K562 (cell line): ENCODE results near the gene ERMP1. TPM values are rescaled to one million over a fixed set of nuclear protein-coding genes. Genes with fewer than 3 reads are reported as not detected.

Source experiments
- ATAC-seq: fragments of 200-7000 bp; cut with Tn5 transposase; 3 replicates; pipeline ENCODE4 v1.9.1; 2020; ENCODE audit warnings: moderate library complexity
- BruUV-seq: library from RNA; stranded (reverse); fragments of 400-500 nt; replicated peaks from 2 replicates; lab custom pipeline; 2021; lab: Mats Ljungman, UMichigan
- CTCF ChIA-PET: fragments of 300-600 bp; formaldehyde crosslinking; extraction: SDS; loops from one replicate; lab custom pipeline; 2021; ENCODE audit warnings: low intra/inter-chr PET ratio; lab: Yijun Ruan, JAX
- POLR2A ChIA-PET: fragments of 300-600, 350-650 bp; sonication (Branson Sonifier 250); formaldehyde crosslinking; extraction: SDS; loops from one replicate; lab custom pipeline; 2021; ENCODE audit warnings: antibody characterized with exemption, inconsistent platforms; lab: Yijun Ruan, JAX
- DNase-seq, 4 experiments: peaks; one replicate each; pipeline versions ENCODE4 v3.0.0 to v3.0.0-alpha.2; 2011 to 2018; ENCODE audit warnings: low spot score in 3 of 4, mixed read lengths in 3 of 4; ENCODE audit errors: extremely low read depth in 1 of 4
- FAIRE-seq: peaks from 2 replicates; lab custom pipeline; 2011; peaks lifted over from hg19 to GRCh38; lab: Jason Lieb, UNC
- H2AFZ ChIP-seq: 2 replicates; pipeline ENCODE4 v1.6.0; 2011; ENCODE audit warnings: low read depth, low read length, control low read depth, inconsistent platforms
- H3K27ac ChIP-seq: fragments of 200-600 bp; 3 replicates; pipeline ENCODE4 v1.8.0; 2011; ENCODE audit warnings: low read depth, mild to moderate bottlenecking, control low read depth, inconsistent platforms, low read length, moderate library complexity, mixed read lengths; ENCODE audit errors: extremely low read depth
- H3K27me3 ChIP-seq, 2 experiments: fragments of 300-600 bp in 1 of 2; 2 replicates in 1 of 2; 3 replicates in 1 of 2; pipeline versions ENCODE4 v1.6.0 to v1.8.0; 2011; ENCODE audit warnings: inconsistent platforms in 2 of 2, low read length in 2 of 2, mild to moderate bottlenecking in 1 of 2, mixed read lengths in 1 of 2, moderate library complexity in 1 of 2; ENCODE audit not compliant: control insufficient read depth in 2 of 2, insufficient read depth in 2 of 2
- H3K36me3 ChIP-seq: fragments of 300-600 bp; 3 replicates; pipeline ENCODE4 v1.8.0; 2011; ENCODE audit warnings: mild to moderate bottlenecking, low read length, inconsistent platforms; ENCODE audit not compliant: control insufficient read depth, insufficient read depth
- H3K4me1 ChIP-seq, 2 experiments: fragments of 200-600 bp in 1 of 2; replicated peaks in 1 of 2; 2 replicates in 1 of 2; 3 replicates in 1 of 2; pipeline versions ENCODE4 v1.5.1 to v1.8.0; 2011; ENCODE audit warnings: inconsistent platforms in 2 of 2, low read length in 2 of 2, mild to moderate bottlenecking in 1 of 2, mixed read lengths in 1 of 2, moderate library complexity in 1 of 2; ENCODE audit not compliant: control insufficient read depth in 2 of 2, insufficient read depth in 2 of 2
- H3K4me2 ChIP-seq: 2 replicates; pipeline ENCODE4 v1.6.1; 2011; ENCODE audit warnings: low read length, control low read depth, inconsistent platforms, mixed read lengths; ENCODE audit not compliant: insufficient read depth
- H3K4me3 ChIP-seq: fragments of 200-600 bp; sonication (generic), shearing (Covaris generic); 2 replicates; pipeline ENCODE4 v1.5.1; 2016; ENCODE audit warnings: control low read depth, inconsistent platforms
- H3K79me2 ChIP-seq: fragments of 200-600 bp; 3 replicates; pipeline ENCODE4 v1.8.0; 2011; ENCODE audit warnings: low read length, inconsistent platforms; ENCODE audit not compliant: control insufficient read depth, insufficient read depth
- H3K9ac ChIP-seq, 2 experiments: 2 replicates each; pipeline versions ENCODE4 v1.6.0 to v1.6.1; 2011; ENCODE audit warnings: low read depth in 2 of 2, low read length in 2 of 2, control low read depth in 1 of 2, inconsistent platforms in 1 of 2, mild to moderate bottlenecking in 1 of 2, mixed read lengths in 1 of 2; ENCODE audit not compliant: insufficient read depth in 1 of 2
- H3K9me1 ChIP-seq: one replicate; pipeline ENCODE4 v1.6.0; 2011; ENCODE audit warnings: inconsistent platforms, mild to moderate bottlenecking, low read length, moderate library complexity; ENCODE audit not compliant: control insufficient read depth, insufficient read depth
- H3K9me3 ChIP-seq: replicated peaks from 2 replicates; pipeline ENCODE4 v1.5.1; 2011; ENCODE audit warnings: low read depth, low read length, inconsistent platforms; ENCODE audit not compliant: control insufficient read depth, insufficient read depth
- H4K20me1 ChIP-seq: replicated peaks from 2 replicates; pipeline ENCODE4 v1.6.1; 2011; ENCODE audit warnings: low read length, inconsistent platforms, mixed read lengths; ENCODE audit not compliant: control insufficient read depth, insufficient read depth
- ARID3B ChIP-seq: fragments of 250-450 bp; sonication (Bioruptor Pico); IDR thresholded peaks from 2 replicates; pipeline ENCODE4 v1.4.0; 2020; ENCODE audit warnings: borderline replicate concordance
- CBX2 ChIP-seq: fragments of 200-600 bp; sonication (generic); IDR thresholded peaks from one replicate; pipeline ENCODE4 v1.6.1; 2012; ENCODE audit warnings: mild to moderate bottlenecking, low read length, inconsistent platforms; ENCODE audit not compliant: insufficient read depth, poor library complexity, severe bottlenecking
- FOSL1 ChIP-seq: fragments of 200-800 bp; sonication (Bioruptor generic); conservative IDR thresholded peaks from 2 replicates; pipeline ENCODE4 v1.6.1; 2016; ENCODE audit warnings: missing genetic modification characterization, missing compliant biosample characterization
- JUN ChIP-seq, 2 experiments: sonication (generic) in 1 of 2; formaldehyde crosslinking in 1 of 2; IDR thresholded peaks; 2 replicates each; pipeline versions ENCODE4 v1.6.1 to v1.8.0; 2012 to 2022; ENCODE audit warnings: borderline replicate concordance in 2 of 2, mild to moderate bottlenecking in 2 of 2, improper control_type of control experiment in 1 of 2, low read depth in 1 of 2, low read length in 1 of 2, missing genetic modification reagents in 1 of 2
- KDM2B ChIP-seq: fragments of 250-450 bp; sonication (Bioruptor Pico); IDR thresholded peaks from 2 replicates; pipeline ENCODE4 v1.8.0; 2021; ENCODE audit warnings: mild to moderate bottlenecking, moderate library complexity
- LEF1 ChIP-seq: fragments of 450-650 bp; IDR thresholded peaks from 2 replicates; pipeline ENCODE4 v1.6.1; 2016; ENCODE audit warnings: mild to moderate bottlenecking
- MAFK ChIP-seq: IDR thresholded peaks from 2 replicates; pipeline ENCODE4 v1.6.1; 2011; ENCODE audit warnings: low read length, improper control_type of control experiment
- NCOR1 ChIP-seq: fragments of 450-650 bp; IDR thresholded peaks from 2 replicates; pipeline ENCODE4 v1.6.1; 2016; ENCODE audit warnings: mild to moderate bottlenecking, moderate library complexity
- NFE2L1 ChIP-seq: fragments of 450-650 bp; IDR thresholded peaks from 2 replicates; pipeline ENCODE4 v1.6.1; 2016; ENCODE audit warnings: missing genetic modification characterization, low read depth, mild to moderate bottlenecking, missing compliant biosample characterization, moderate library complexity, borderline replicate concordance
- RNF2 ChIP-seq: sonication (generic); IDR thresholded peaks from 2 replicates; pipeline ENCODE4 v1.6.1; 2016
- TBP ChIP-seq: optimal IDR thresholded peaks from 2 replicates; pipeline ENCODE3; 2011; ENCODE audit warnings: low read depth, low read length, improper control_type of control experiment
- ZBTB11 ChIP-seq, 3 experiments: fragments of 200-800 bp in 1 of 3; fragments of 250-450 bp in 1 of 3; fragments of 450-650 bp in 1 of 3; sonication (Bioruptor Pico) in 1 of 3; sonication (Bioruptor generic) in 1 of 3; formaldehyde crosslinking in 1 of 3; IDR thresholded peaks; 2 replicates each; pipeline versions ENCODE4 v1.6.1 to v1.8.0; 2016 to 2022; ENCODE audit warnings: mild to moderate bottlenecking in 2 of 3, missing genetic modification characterization in 2 of 3, missing compliant biosample characterization in 1 of 3, moderate library complexity in 1 of 3
- ZNF133 ChIP-seq: fragments of 250-450 bp; sonication (Bioruptor Pico); IDR thresholded peaks from 2 replicates; pipeline ENCODE4 v1.4.0; 2020; ENCODE audit warnings: mild to moderate bottlenecking
- ZNF212 ChIP-seq: fragments of 450-650 bp; formaldehyde crosslinking; IDR thresholded peaks from 2 replicates; pipeline ENCODE4 v1.4.0; 2020; ENCODE audit warnings: mild to moderate bottlenecking
- WGBS: fragments of 100-300 bp; shearing (Covaris generic); methylation state at CpG from one replicate; pipeline ENCODE4 v1.1.6; 2016; ENCODE audit warnings: low coverage, mixed read lengths; ENCODE audit not compliant: insufficient coverage; ENCODE audit errors: missing lambda C conversion rate; 5-methylcytosine and 5-hydroxymethylcytosine counted together
- in situ Hi-C: fragments of 300-500 bp; cut with MboI; formaldehyde crosslinking; loops from 4 replicates; pipeline ENCODE4 v1.15.0; 2018; ENCODE audit warnings: inconsistent platforms, mixed read lengths
- intact Hi-C: fragments of 100-400 bp; cut with micrococcal nuclease; formaldehyde crosslinking; loops from 2 replicates; pipeline ENCODE4 v1.14.2; 2022
- polyA plus RNA-seq, 8 experiments: library from polyadenylated mRNA; depleted of rRNA in 4 of 8; stranded (reverse) in 5 of 8; unstranded in 3 of 8; fragments of >200 nt; fragmentation: Nextera tagmentation in 2 of 8; fragmentation: Illumina TruSeq in 1 of 8; extraction: Ambion mirVana in 2 of 8; extraction: Trizol in 1 of 8; gene quantifications; 2 replicates each; pipeline versions ENCODE4 v1.2.1 to v1.2.3, GENCODE V29; 2011 to 2014; ENCODE audit warnings: inconsistent platforms in 1 of 8, missing spikeins in 1 of 8
- total RNA-seq, 7 experiments: library from RNA; depleted of rRNA in 6 of 7; stranded (reverse); fragments of >200 nt in 6 of 7; fragmentation: Illumina TruSeq in 2 of 7; extraction: Trizol in 2 of 7; gene quantifications; 2 replicates each; pipeline versions ENCODE4 v1.2.1 to v1.2.3, GENCODE V29; 2011 to 2021; ENCODE audit warnings: low replicate concordance in 1 of 7
- TF ChIP-seq, protein P1 (sequence below): fragments of 450-650 bp; IDR thresholded peaks from 2 replicates; pipeline ENCODE4 v1.6.1; 2016

The ERMP1 gene
- total and polyA plus RNA-seq, 9 of the 15 experiments (the other 6 are each of a cell fraction or from before 2014, with no cell fraction given): 2.5 to 26.3 (median 12.6) TPM

- H3K4me2 ChIP-seq: peak overlapping the region; percentile 68
- H3K27ac ChIP-seq: peak overlapping the region; percentile 84
- H3K9ac ChIP-seq: peak overlapping the region; percentile 62 to 74; a peak in 3 of 4 replicates
- H3K4me3 ChIP-seq: no peak overlapping the region
- intact Hi-C loops: no loop called here
- FAIRE-seq (peak; percentile 94), ATAC-seq (peak; percentile 93), DNase-seq (peak; percentile 52 to 89 (median 68))
- H3K27me3 ChIP-seq: no peaks in the 10 kb centered on the region
- CTCF ChIA-PET: no interaction called here
- peaks cover 3 to 29% of the 10 kb centered on the region in 2 experiments; a peak in 4 of 5 replicates for H3K4me1 ChIP-seq
- no peaks in the 10 kb centered on the region for H3K36me3 ChIP-seq
- 0% methylated on average over 2 of the region's 2 CpGs for WGBS
- no TSS peak for BruUV-seq
- H4K20me1 ChIP-seq: no peaks in the 10 kb centered on the region
- peak overlapping the region; percentile 92 for H2AFZ ChIP-seq
- no peaks in the 10 kb centered on the region for H3K79me2 ChIP-seq
- H3K9me1 ChIP-seq: no peaks in the 10 kb centered on the region
- POLR2A ChIA-PET: interaction anchor here (0.7 kb wide), 1 partner anchor 25 kb away, joined by 3 read pairs; no protein-coding TSS in a partner anchor
- no peaks in the 10 kb centered on the region; the same call in none of the 2 replicates for H3K9me3 ChIP-seq
- in situ Hi-C loops: no loop called here
- TF ChIP-seq NCOR1: 0 out of 2 replicates have a peak, but pooled peaks have one; percentile 16
- peak; percentile 57 for TF ChIP-seq JUN (IDR thresholded peaks at IDR 0.05; ENCODE audit: borderline replicate concordance, low read depth, low read length)
- TF ChIP-seq JUN (CRISPR knock-in tag; IDR thresholded peaks at IDR 0.05; ENCODE audit: borderline replicate concordance): no peak
- peak; percentile 95 for TF ChIP-seq NFE2L1 (tag)
- no peak for TF ChIP-seq ZNF133 (CRISPR knock-in tag)
- TF ChIP-seq FOSL1: peak; percentile 75
- TF ChIP-seq TBP: peak; percentile 12
- TF ChIP-seq, protein P1, sequence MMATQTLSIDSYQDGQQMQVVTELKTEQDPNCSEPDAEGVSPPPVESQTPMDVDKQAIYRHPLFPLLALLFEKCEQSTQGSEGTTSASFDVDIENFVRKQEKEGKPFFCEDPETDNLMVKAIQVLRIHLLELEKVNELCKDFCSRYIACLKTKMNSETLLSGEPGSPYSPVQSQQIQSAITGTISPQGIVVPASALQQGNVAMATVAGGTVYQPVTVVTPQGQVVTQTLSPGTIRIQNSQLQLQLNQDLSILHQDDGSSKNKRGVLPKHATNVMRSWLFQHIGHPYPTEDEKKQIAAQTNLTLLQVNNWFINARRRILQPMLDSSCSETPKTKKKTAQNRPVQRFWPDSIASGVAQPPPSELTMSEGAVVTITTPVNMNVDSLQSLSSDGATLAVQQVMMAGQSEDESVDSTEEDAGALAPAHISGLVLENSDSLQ: peak; percentile 28; the same call in 1 of the 2 replicates
- peak in 1 of 3 experiments; percentile 87; a peak in 2 of 6 replicates for TF ChIP-seq ZBTB11 (CRISPR knock-in tag; IDR thresholded peaks at IDR 0.05)
- TF ChIP-seq MAFK: peak; percentile 95
- no peak for TF ChIP-seq CBX2
- no peak for TF ChIP-seq KDM2B
- peak; percentile 58; the same call in 1 of the 2 replicates for TF ChIP-seq LEF1
- no peak for TF ChIP-seq RNF2
- TF ChIP-seq ZNF212 (CRISPR knock-in tag): no peak
- no peak for TF ChIP-seq ARID3B
Observed at GRCh38 chr9:5838884-5839571, 6.1 kb upstream of the ERMP1 start.
